Measurements from ENCODE around the gene KCNIP1.

DNA sequence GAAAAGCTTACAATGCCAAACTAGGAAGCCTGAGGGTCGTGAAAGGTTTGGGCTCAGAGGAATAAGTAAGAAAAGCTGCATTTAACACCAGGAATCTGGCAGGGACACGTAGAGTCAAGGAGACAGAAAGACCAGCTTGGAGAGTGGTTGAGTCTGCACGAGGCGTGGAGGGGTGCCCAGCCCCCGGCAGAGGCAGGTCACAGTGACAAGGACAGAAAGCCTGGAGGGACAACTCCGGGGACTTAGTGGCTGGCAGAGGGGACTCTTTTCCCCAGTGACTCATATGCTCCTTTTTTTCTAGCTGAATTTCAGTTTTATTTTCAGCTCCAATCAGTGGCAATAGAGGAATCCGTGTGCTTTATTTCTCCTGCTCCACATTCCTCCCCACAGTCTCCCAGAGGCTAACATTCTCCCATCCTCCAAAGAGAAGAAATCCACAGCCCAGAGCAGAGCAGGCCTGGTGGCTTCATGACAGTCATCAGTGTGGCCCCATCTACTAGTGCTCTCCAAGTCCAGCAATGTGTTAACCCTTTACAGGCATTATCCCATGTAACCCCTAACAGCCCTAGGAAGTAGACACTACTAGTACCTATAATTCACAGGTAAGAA is 80.7 kb downstream of the KCNIP1 start:
- TF ChIP-seq CTCF (IDR thresholded peaks at IDR 0.05) (no peak), POLR2A (IDR thresholded peaks at IDR 0.05) (no peak)
